GM19467 (cell line): ENCODE results near the gene CALHM6.
A peak's percentile ranks its signal among the peaks of the same experiment; 100 is the strongest.
"Not testable (repeated sequence)": the region's sequence is repeated elsewhere in the genome, so short reads cannot be mapped to it uniquely, and the experiment has no call there.

Experiments
- ATAC-seq: cut with Tn5 transposase; IDR thresholded peaks from one replicate; pipeline ENCODE4 v1.9.1; 2021; ENCODE audit warnings: mild to moderate bottlenecking, moderate library complexity; ENCODE audit not compliant: unreplicated experiment

CALHM6 gene

DNA sequence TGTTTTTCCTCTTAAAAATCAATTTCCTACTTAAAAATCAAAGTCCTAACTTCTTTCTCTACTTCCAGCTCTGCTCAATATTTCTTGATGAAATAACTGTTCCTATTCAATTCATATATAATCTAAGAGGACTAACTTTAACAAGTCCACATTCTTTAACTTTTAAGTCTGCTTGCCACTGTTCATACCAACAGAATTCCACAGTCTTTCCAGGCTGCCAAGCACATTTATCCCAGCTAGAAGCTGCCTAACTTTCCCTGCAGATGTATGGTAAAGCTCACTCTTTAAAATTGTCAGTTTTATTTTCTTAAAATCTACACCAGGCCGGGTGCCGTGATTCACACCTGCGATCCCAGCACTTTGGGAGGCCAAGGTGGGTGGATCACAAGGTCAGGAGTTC is 11.5 kb downstream of the CALHM6 start:
- ATAC-seq, result no peak

DNA sequence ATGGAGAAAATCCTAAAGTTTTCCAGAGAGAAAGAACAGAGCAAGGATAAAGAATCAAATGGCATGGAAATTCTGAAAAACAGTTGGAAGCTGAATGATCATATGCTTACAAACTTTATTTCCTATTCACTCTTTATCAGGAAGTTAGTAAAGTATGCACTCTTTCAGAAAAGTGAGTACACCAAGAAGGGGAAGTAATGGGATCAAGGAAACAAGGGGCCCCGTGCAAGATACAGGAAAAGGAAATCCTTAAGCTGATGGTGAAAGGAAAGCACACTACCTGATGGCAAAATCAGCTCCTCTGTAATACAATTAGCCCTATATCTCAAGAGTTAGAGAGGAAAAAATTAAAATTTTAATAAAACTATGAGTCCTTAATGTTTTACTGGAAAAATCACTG is 14.0 kb downstream of the CALHM6 start:
- no peak for ATAC-seq

DNA sequence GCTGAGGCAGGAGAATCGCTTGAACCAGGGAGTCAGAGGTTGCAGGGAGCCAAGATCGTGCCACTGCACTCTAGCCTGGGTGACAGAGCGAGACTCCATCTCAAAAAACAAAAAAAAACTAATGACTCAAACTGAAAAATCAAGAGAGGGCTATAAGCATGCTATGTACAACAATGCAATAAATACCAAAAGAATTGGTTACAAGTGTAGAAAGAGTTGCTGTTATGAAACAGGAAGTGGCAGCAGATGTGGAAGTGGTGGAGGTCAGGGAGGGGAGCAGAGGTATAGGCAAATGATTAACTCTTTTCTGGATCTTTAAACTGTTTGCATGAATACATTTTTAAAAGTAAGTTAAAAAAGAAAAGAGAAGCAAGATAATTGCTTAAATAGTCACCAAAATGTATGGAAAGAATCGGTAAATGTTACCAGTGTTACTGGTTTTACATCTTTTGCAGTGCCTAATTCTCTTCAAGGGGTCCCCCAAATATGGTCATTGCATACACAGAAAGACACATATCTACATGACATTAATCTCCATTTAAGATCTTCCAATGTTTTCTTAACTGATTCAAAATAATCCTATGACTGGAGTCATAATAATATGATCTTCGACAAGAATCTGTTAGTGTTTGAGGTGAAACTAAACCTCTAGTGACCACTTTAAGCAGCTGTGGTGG is 15.0 kb downstream of the CALHM6 start:
- ATAC-seq, result peak; percentile 100

- ATAC-seq, result no peak
These were observed 21.6 kb downstream of the CALHM6 start for GRCh38 chr6:116482780-116483179.

GRCh38 chr6:116483616-116484015 is 22.4 kb downstream of the CALHM6 start:
- no peak for ATAC-seq

- no peak for ATAC-seq
These were observed 24.5 kb downstream of the CALHM6 start for GRCh38 chr6:116485559-116486184.

GRCh38 chr6:116491610-116492330 is 30.6 kb downstream of the CALHM6 start:
- ATAC-seq, result no peak

DNA sequence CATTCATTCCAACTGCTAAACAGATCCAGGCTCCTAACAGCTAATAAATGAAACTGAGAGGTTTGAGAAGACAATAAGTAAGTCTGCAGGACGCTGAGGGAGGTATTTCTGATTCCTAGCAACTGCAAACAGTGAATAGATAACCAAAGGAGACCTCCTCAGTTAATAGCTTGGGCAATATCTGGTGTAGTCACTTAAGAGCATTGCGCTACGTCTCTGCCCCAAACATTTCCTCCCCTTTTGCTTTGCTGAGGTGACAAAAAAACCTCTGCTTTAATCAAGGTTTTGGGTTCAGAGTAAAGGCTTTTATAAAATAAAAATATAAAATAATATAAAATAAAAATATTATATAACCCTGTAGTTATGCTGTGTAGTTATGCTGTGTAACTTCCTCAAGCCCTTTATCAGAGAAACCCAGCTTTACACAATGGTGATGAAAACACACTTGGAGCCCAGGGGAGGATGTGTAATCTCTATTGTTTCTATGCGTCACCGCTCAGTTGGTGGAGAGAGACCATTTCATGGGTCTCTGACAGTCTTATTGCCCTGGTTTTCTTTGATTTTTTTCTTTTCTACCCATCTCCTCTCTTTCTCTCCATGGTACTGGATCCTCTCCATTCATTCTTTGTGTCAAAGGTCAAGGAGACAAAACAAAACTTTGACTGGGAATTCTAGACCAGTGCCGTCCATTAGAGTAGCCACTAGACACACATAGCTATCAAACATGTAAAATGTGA is 31.3 kb downstream of the CALHM6 start:
- no peak for ATAC-seq

DNA sequence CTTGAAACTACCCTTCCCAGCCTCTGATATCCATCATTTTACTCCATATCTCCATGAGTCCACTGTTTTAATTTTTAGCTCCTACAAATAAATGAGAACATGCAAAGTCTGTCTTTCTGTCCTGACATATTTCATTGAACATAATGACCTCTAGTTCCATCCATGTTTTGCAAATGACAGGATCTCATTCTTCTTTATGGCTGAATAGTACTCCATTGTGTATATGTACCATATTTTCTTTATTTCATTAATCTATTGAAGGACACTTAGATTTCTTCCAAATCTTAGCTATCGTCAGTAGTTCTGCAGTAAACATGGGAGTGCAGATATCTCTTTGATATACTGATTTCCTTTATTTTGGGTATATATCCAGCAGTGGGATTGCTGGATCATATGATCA is 34.0 kb downstream of the CALHM6 start:
- not testable (repeated sequence) for ATAC-seq

- ATAC-seq, result no peak
These were observed 36.0 kb downstream of the CALHM6 start for GRCh38 chr6:116497113-116497676.

DNA sequence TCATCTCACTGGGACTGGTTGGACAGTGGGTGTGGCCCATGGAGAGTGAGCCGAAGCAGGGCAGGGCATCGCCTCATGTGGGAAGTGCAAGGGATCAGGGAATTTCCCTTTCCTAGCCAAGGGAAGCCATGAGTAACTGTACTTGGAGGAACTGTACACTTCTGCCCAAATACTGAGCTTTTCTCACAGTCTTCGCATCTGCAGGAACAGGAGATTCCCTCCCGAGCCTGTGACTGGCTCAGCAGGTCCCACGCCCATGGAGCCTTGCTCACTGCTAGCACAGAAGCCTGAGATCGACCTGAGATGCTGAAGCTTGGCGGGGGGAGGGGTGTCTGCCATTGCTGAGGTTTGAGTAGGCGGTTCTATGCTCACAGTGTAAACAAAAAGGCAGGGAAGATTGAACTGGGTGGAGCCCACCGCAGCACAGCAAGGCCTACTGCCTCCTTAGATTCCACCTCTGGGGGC is 39.8 kb downstream of the CALHM6 start:
- no peak for ATAC-seq

GRCh38 chr6:116507324-116507723 is 46.1 kb downstream of the CALHM6 start:
- ATAC-seq, result no peak

DNA sequence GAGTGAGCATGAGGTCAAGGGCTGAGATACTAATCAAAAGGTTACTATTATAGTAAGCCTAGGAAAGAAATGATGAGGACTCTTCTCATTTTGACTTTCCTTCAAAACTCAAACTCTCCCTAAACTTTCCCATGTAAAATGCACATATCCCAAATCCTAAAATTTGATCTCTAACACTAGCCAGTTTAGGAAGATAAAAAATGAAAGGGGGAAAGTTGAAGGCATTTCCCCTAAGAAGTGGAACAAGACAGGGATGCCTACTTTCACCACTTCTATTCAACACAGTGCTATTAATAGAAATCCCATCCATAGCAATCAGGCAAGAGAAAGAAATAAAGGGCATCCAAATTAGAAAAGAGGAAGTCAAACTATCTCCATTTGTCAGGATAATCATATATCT is 47.4 kb downstream of the CALHM6 start:
- ATAC-seq, result no peak

- no peak for ATAC-seq
These were observed 50.4 kb downstream of the CALHM6 start, which contains the start of gene CALHM5 for GRCh38 chr6:116511424-116512110. Gene CALHM5 (plus strand): TSS chr6:116511639. CDS start chr6:116511697, 58 bp downstream.

DNA sequence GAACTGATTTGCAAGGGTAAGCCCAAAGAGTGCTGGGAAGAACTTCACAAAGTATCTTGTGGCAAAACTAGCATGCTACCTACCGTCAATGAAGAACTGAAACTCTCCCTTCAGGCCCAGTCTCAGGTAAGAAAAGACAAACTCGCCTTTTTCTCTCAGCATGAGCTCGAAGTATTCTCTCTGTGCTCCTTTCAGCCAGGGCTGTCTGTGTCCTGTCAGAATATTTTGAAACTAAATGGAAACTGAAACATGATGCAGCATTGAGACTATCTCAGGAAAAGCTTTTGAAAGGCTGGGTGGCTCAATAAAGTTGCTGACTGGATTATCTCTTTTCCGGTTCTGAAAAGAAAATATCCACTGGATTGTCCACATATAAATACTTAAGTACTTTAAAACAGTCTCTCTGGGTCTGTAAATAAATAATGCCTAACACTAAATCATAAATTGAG is 51.0 kb downstream of the CALHM6 start:
- ATAC-seq, result no peak

GRCh38 chr6:116512734-116513133 is 51.6 kb downstream of the CALHM6 start:
- ATAC-seq, result no peak
